CD4-positive, alpha-beta T cell treated with Interferon gamma for 1 hour (primary cell): ENCODE results near the gene MYDGF.

Source experiments
- DNase-seq: peaks from one replicate; pipeline ENCODE4 v3.0.0-alpha.2; 2020

MYDGF gene

GRCh38 chr19:4673726-4674125 lies 3.6 kb upstream of the MYDGF start:
- DNase-seq, result no peak

- DNase-seq, result no peak
These were observed 3.1 kb upstream of the MYDGF start for GRCh38 chr19:4673216-4673615.

- DNase-seq, result no peak
These were observed 1.2 kb upstream of the MYDGF start for GRCh38 chr19:4671185-4671851.

- DNase-seq, result no peak
These were observed 5.5 kb downstream of the MYDGF start for GRCh38 chr19:4664642-4665041.

- DNase-seq, result no peak
These were observed 7.3 kb downstream of the MYDGF start for GRCh38 chr19:4662812-4663211.

GRCh38 chr19:4662020-4662695 lies 8.0 kb downstream of the MYDGF start:
- DNase-seq, result no peak

- DNase-seq, result no peak
These were observed 9.1 kb downstream of the MYDGF start for GRCh38 chr19:4660993-4661392.

GRCh38 chr19:4660181-4660791 lies 9.9 kb downstream of the MYDGF start:
- DNase-seq, result no peak

GRCh38 chr19:4657835-4658234 lies 12.3 kb downstream of the MYDGF start:
- DNase-seq, result no peak

- no peak for DNase-seq
These were observed 12.9 kb downstream of the MYDGF start for GRCh38 chr19:4657262-4657661.

GRCh38 chr19:4656102-4656501 lies 14.0 kb downstream of the MYDGF start:
- DNase-seq, result no peak

- DNase-seq, result no peak
These were observed 15.4 kb downstream of the MYDGF start for GRCh38 chr19:4654437-4655361.

GRCh38 chr19:4653793-4654436 lies 16.2 kb downstream of the MYDGF start:
- DNase-seq, result no peak

- no peak for DNase-seq
These were observed 18.1 kb downstream of the MYDGF start for GRCh38 chr19:4652075-4652474.

GRCh38 chr19:4650159-4650558 lies 20.0 kb downstream of the MYDGF start:
- no peak for DNase-seq

GRCh38 chr19:4649392-4650047 lies 20.6 kb downstream of the MYDGF start:
- no peak for DNase-seq

GRCh38 chr19:4647676-4648644 lies 22.2 kb downstream of the MYDGF start:
- no peak for DNase-seq

- no peak for DNase-seq
These were observed 24.4 kb downstream of the MYDGF start for GRCh38 chr19:4645718-4646117.

- no peak for DNase-seq
These were observed 27.5 kb downstream of the MYDGF start for GRCh38 chr19:4642625-4643024.

GRCh38 chr19:4641132-4641531 lies 29.0 kb downstream of the MYDGF start:
- no peak for DNase-seq
